ENCODE measurements around the gene MCU.
"Not testable (repeated sequence)": the region's sequence is repeated elsewhere in the genome, so short reads cannot be mapped to it uniquely, and the experiment has no call there.

The MCU gene

DNA sequence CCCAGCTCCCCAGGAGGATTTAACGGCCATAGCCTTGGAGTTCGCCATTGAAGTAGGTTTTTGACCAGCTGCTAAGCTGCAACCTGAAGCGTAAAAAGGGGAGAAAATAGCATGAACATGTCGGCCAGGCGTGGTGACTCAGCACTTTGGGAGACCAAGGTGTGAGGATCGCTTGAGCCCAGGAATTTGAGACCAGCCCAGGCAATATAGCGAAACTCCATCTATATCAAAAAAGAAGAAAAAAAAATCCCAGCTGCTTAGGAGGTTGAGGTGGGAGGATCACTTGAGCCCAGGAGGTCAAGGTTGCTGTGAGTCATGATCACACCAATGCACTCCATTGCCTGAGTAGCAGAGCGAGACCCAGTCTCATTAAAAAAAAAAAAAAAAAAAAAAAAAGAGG is 32.2 kb upstream of the MCU start:
- Histone ChIP-seq H3K4me3 (ENCODE audit: low read length in 2 of 2) (no peak overlapping the region), H3K27ac (ENCODE audit: low read depth in 2 of 2, low read length in 2 of 2) (no peak overlapping the region), H3K9me3 (ENCODE audit: control insufficient read depth in 2 of 2, low read length in 2 of 2) (no peaks in the 10 kb centered on the region)

DNA sequence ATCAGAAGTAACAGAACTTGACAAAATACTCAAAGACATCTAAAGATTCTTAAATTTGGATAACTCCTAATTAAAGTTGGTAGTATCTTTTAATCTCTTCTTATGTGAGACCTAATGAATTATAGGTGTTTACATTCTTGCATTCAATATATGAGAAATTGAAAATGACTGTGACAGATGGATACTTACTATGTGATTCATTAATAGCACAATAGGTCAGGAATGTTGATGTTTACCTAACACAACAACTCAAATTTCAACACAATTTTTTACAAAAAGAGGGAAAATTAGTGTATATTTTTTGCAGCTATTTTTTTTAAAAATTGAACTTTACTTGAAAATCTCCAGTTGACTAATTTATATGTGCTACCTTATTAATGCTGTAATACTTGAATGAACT is 31.7 kb upstream of the MCU start:
- H3K9ac ChIP-seq (ENCODE audit: low read depth in 1 of 2, low read length in 2 of 2), result no peak overlapping the region
- H3K27me3 ChIP-seq (ENCODE audit: control insufficient read depth in 2 of 2, insufficient read depth in 2 of 2, low read length in 2 of 2), result no peaks in the 10 kb centered on the region
- H3K4me1 ChIP-seq (ENCODE audit: control insufficient read depth in 2 of 2, insufficient read depth in 2 of 2, low read length in 2 of 2), result peaks cover 0 to 9% of the 10 kb centered on the region in 2 donors
- no peak overlapping the region for H3K27ac ChIP-seq (ENCODE audit: low read depth in 2 of 2, low read length in 2 of 2)
- H3K4me3 ChIP-seq (ENCODE audit: low read length in 2 of 2), result no peak overlapping the region
- no peaks in the 10 kb centered on the region for H3K9me3 ChIP-seq (ENCODE audit: control insufficient read depth in 2 of 2, low read length in 2 of 2)
- H3K36me3 ChIP-seq (ENCODE audit: control insufficient read depth in 2 of 2, insufficient read depth in 2 of 2, low read length in 2 of 2), result no peaks in the 10 kb centered on the region

More for the DNA sequence above, 32.2 kb upstream of the MCU start:
- Histone ChIP-seq H3K27me3 (ENCODE audit: control insufficient read depth in 2 of 2, insufficient read depth in 2 of 2, low read length in 2 of 2) (no peaks in the 10 kb centered on the region), H3K9ac (ENCODE audit: low read depth in 1 of 2, low read length in 2 of 2) (no peak overlapping the region), H3K4me1 (ENCODE audit: control insufficient read depth in 2 of 2, insufficient read depth in 2 of 2, low read length in 2 of 2) (peaks cover 0 to 9% of the 10 kb centered on the region in 2 donors), H3K36me3 (ENCODE audit: control insufficient read depth in 2 of 2, insufficient read depth in 2 of 2, low read length in 2 of 2) (no peaks in the 10 kb centered on the region)

DNA sequence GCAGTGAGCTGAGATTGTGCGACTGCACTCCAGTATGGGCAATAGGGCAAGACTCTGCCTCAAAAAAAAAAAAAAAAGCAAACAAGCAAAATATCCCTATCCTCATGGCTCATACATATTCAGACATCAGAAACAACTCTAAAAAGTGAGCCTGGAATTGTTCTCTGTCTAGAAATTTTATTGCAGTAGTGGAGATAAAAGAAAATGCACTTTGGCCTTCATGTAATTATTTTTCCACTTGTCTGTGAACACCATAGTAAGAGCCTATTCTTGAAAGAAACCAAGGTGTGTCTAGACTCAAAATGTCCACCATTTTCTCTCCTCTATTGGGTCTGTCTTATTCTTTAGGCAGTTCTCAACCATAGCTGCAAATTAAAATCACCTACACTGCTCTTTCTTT is 30.5 kb upstream of the MCU start:
- no peaks in the 10 kb centered on the region for H3K27me3 ChIP-seq (ENCODE audit: control insufficient read depth in 2 of 2, insufficient read depth in 2 of 2, low read length in 2 of 2)
- H3K4me3 ChIP-seq (ENCODE audit: low read length in 2 of 2), result no peak overlapping the region
- H3K9ac ChIP-seq (ENCODE audit: low read depth in 1 of 2, low read length in 2 of 2), result no peak overlapping the region
- H3K9me3 ChIP-seq (ENCODE audit: control insufficient read depth in 2 of 2, low read length in 2 of 2), result no peaks in the 10 kb centered on the region
- no peaks in the 10 kb centered on the region for H3K36me3 ChIP-seq (ENCODE audit: control insufficient read depth in 2 of 2, insufficient read depth in 2 of 2, low read length in 2 of 2)
- peaks cover 0 to 9% of the 10 kb centered on the region in 2 donors for H3K4me1 ChIP-seq (ENCODE audit: control insufficient read depth in 2 of 2, insufficient read depth in 2 of 2, low read length in 2 of 2)
- peak overlapping the region; percentile 23 to 33 for H3K27ac ChIP-seq (ENCODE audit: low read depth in 2 of 2, low read length in 2 of 2)

DNA sequence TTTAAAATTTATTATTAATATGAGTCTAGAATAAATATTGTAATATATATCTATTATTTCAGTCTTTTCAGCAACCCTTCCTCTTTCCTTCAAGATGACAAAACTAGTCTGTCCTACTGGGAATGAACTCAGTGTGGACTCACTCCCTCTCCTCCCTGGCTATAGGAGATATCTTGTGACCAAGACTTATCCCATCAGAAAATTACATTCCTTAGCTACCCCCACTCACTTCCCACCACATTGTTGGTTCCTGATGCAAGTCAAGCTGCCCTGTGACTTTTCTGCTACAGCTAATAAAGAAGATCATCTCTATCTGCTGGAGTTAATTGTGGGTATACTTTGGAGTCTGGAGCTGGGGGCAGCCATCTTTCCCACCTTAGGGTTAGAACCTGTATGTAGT is 28.0 kb upstream of the MCU start:
- Histone ChIP-seq H3K9ac (ENCODE audit: low read depth in 1 of 2, low read length in 2 of 2) (no peak overlapping the region), H3K9me3 (ENCODE audit: control insufficient read depth in 2 of 2, low read length in 2 of 2) (no peaks in the 10 kb centered on the region), H3K4me3 (ENCODE audit: low read length in 2 of 2) (no peak overlapping the region), H3K27ac (ENCODE audit: low read depth in 2 of 2, low read length in 2 of 2) (no peak overlapping the region), H3K36me3 (ENCODE audit: control insufficient read depth in 2 of 2, insufficient read depth in 2 of 2, low read length in 2 of 2) (no peaks in the 10 kb centered on the region), H3K27me3 (ENCODE audit: control insufficient read depth in 2 of 2, insufficient read depth in 2 of 2, low read length in 2 of 2) (no peaks in the 10 kb centered on the region), H3K4me1 (ENCODE audit: control insufficient read depth in 2 of 2, insufficient read depth in 2 of 2, low read length in 2 of 2) (peaks cover 2 to 6% of the 10 kb centered on the region in 2 donors)

GRCh38 chr10:72665925-72666324 is 26.0 kb upstream of the MCU start:
- H3K9me3 ChIP-seq (ENCODE audit: control insufficient read depth in 2 of 2, low read length in 2 of 2), result no peaks in the 10 kb centered on the region
- no peaks in the 10 kb centered on the region for H3K36me3 ChIP-seq (ENCODE audit: control insufficient read depth in 2 of 2, insufficient read depth in 2 of 2, low read length in 2 of 2)
- H3K27me3 ChIP-seq (ENCODE audit: control insufficient read depth in 2 of 2, insufficient read depth in 2 of 2, low read length in 2 of 2), result no peaks in the 10 kb centered on the region
- H3K4me3 ChIP-seq (ENCODE audit: low read length in 2 of 2), result no peak overlapping the region
- H3K9ac ChIP-seq (ENCODE audit: low read depth in 1 of 2, low read length in 2 of 2), result no peak overlapping the region
- H3K4me1 ChIP-seq (ENCODE audit: control insufficient read depth in 2 of 2, insufficient read depth in 2 of 2, low read length in 2 of 2), result peaks cover 2 to 6% of the 10 kb centered on the region in 2 donors
- H3K27ac ChIP-seq (ENCODE audit: low read depth in 2 of 2, low read length in 2 of 2), result no peak overlapping the region

- H3K27ac ChIP-seq (ENCODE audit: low read depth in 2 of 2, low read length in 2 of 2), result peak overlapping the region in 1 of 2 donors; percentile 23
These were observed 24.6 kb upstream of the MCU start for GRCh38 chr10:72667207-72667864.

DNA sequence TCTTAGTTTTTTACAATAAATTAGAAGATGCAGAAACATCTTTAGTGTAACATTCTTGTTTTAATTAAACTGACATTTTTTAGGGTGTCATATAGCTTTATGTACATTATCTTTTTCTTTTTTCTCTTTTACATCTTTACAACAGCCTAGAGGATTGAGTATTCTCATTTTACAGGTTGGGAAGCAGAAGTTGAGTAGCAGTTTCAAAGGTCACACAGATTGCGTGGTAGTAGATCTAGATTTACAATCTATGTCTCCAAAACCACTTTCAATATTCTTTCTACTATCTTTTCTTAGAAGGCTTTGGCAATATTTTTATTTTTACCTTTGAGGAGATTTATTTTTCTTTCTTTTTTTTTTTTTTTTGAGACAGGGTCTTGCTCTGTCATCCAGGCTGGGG is 18.7 kb upstream of the MCU start:
- Histone ChIP-seq H3K9ac (ENCODE audit: low read depth in 1 of 2, low read length in 2 of 2) (no peak overlapping the region), H3K9me3 (ENCODE audit: control insufficient read depth in 2 of 2, low read length in 2 of 2) (no peaks in the 10 kb centered on the region)

More at GRCh38 chr10:72667207-72667864, 24.6 kb upstream of the MCU start:
- no peaks in the 10 kb centered on the region for H3K36me3 ChIP-seq (ENCODE audit: control insufficient read depth in 2 of 2, insufficient read depth in 2 of 2, low read length in 2 of 2)
- H3K27me3 ChIP-seq (ENCODE audit: control insufficient read depth in 2 of 2, insufficient read depth in 2 of 2, low read length in 2 of 2), result no peaks in the 10 kb centered on the region
- H3K4me1 ChIP-seq (ENCODE audit: control insufficient read depth in 2 of 2, insufficient read depth in 2 of 2, low read length in 2 of 2), result peaks cover 0 to 2% of the 10 kb centered on the region in 2 donors
- H3K4me3 ChIP-seq (ENCODE audit: low read length in 2 of 2), result no peak overlapping the region
- H3K9ac ChIP-seq (ENCODE audit: low read depth in 1 of 2, low read length in 2 of 2), result no peak overlapping the region
- H3K9me3 ChIP-seq (ENCODE audit: control insufficient read depth in 2 of 2, low read length in 2 of 2), result no peaks in the 10 kb centered on the region

GRCh38 chr10:72674174-72674573 is 17.8 kb upstream of the MCU start:
- peaks cover 14 to 19% of the 10 kb centered on the region in 2 donors for H3K4me1 ChIP-seq (ENCODE audit: control insufficient read depth in 2 of 2, insufficient read depth in 2 of 2, low read length in 2 of 2)
- H3K9me3 ChIP-seq (ENCODE audit: control insufficient read depth in 2 of 2, low read length in 2 of 2); H3K36me3 ChIP-seq (ENCODE audit: control insufficient read depth in 2 of 2, insufficient read depth in 2 of 2, low read length in 2 of 2); H3K4me3 ChIP-seq (ENCODE audit: low read length in 2 of 2); H3K27me3 ChIP-seq (ENCODE audit: control insufficient read depth in 2 of 2, insufficient read depth in 2 of 2, low read length in 2 of 2); H3K27ac ChIP-seq (ENCODE audit: low read depth in 2 of 2, low read length in 2 of 2); H3K9ac ChIP-seq (ENCODE audit: low read depth in 1 of 2, low read length in 2 of 2): not testable (repeated sequence)

More for the DNA sequence above, 18.7 kb upstream of the MCU start:
- Histone ChIP-seq H3K27ac (ENCODE audit: low read depth in 2 of 2, low read length in 2 of 2) (peak overlapping the region; percentile 43 to 82), H3K4me1 (ENCODE audit: control insufficient read depth in 2 of 2, insufficient read depth in 2 of 2, low read length in 2 of 2) (peaks cover 12 to 15% of the 10 kb centered on the region in 2 donors), H3K4me3 (ENCODE audit: low read length in 2 of 2) (no peak overlapping the region), H3K36me3 (ENCODE audit: control insufficient read depth in 2 of 2, insufficient read depth in 2 of 2, low read length in 2 of 2) (no peaks in the 10 kb centered on the region), H3K27me3 (ENCODE audit: control insufficient read depth in 2 of 2, insufficient read depth in 2 of 2, low read length in 2 of 2) (no peaks in the 10 kb centered on the region)

DNA sequence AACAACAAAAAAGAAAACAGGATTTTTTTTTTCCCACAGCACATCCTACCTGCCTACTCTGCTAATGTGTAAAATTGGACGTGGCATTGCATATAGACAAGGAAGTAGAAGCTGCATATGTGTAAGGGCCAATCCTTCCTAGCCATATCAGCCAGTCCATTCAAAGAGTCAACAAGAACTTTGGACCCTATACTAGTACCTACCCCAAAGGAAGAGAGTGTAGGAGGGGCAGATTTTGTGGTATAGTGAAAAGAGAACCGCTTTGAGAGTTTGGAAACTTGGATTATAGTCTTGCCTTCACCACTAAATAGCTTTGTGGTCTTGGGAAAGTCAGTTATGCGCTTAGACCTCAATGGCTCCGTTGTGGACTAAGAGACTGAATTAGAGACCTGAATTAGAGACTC is 12.1 kb upstream of the MCU start:
- Histone ChIP-seq H3K4me1 (ENCODE audit: control insufficient read depth in 2 of 2, insufficient read depth in 2 of 2, low read length in 2 of 2) (peaks cover 18 to 26% of the 10 kb centered on the region in 2 donors), H3K4me3 (ENCODE audit: low read length in 2 of 2) (peak overlapping the region; percentile 28 to 59), H3K27ac (ENCODE audit: low read depth in 2 of 2, low read length in 2 of 2) (peak overlapping the region; percentile 84 to 93), H3K9ac (ENCODE audit: low read depth in 1 of 2, low read length in 2 of 2) (peak overlapping the region; percentile 24 to 68), H3K27me3 (ENCODE audit: control insufficient read depth in 2 of 2, insufficient read depth in 2 of 2, low read length in 2 of 2) (no peaks in the 10 kb centered on the region), H3K9me3 (ENCODE audit: control insufficient read depth in 2 of 2, low read length in 2 of 2) (no peaks in the 10 kb centered on the region), H3K36me3 (ENCODE audit: control insufficient read depth in 2 of 2, insufficient read depth in 2 of 2, low read length in 2 of 2) (no peaks in the 10 kb centered on the region)

DNA sequence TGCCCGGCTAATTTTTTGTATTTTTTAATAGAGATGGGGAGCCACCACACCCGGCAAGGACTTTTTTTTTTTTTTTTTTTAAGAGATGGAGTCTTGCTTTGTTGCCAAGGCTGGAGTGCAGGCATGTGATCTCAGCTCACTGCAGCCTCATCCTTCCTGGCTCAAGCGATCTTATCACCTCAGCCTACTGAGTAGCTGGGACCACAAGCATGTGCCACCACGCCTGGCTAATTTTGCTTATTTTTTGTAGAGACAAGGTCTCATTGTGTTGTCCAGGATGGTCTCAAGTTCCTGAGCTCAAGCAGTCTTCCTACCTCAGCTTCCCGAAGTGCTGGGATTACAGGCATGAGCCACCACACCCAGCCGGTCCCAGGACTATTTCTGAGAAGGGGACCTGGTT is 9.3 kb upstream of the MCU start:
- Histone ChIP-seq H3K4me1 (ENCODE audit: control insufficient read depth in 2 of 2, insufficient read depth in 2 of 2, low read length in 2 of 2) (peaks cover 16 to 42% of the 10 kb centered on the region in 2 donors), H3K9ac (ENCODE audit: low read depth in 1 of 2, low read length in 2 of 2) (no peak overlapping the region)

More for the DNA sequence above, 9.3 kb upstream of the MCU start:
- no peaks in the 10 kb centered on the region for H3K9me3 ChIP-seq (ENCODE audit: control insufficient read depth in 2 of 2, low read length in 2 of 2)
- no peaks in the 10 kb centered on the region for H3K36me3 ChIP-seq (ENCODE audit: control insufficient read depth in 2 of 2, insufficient read depth in 2 of 2, low read length in 2 of 2)
- H3K4me3 ChIP-seq (ENCODE audit: low read length in 2 of 2), result no peak overlapping the region
- no peak overlapping the region for H3K27ac ChIP-seq (ENCODE audit: low read depth in 2 of 2, low read length in 2 of 2)
- no peaks in the 10 kb centered on the region for H3K27me3 ChIP-seq (ENCODE audit: control insufficient read depth in 2 of 2, insufficient read depth in 2 of 2, low read length in 2 of 2)
